Testis (tissue), 2 donors: ENCODE measurements around the gene HLF.

Experiments used
- CTCF ChIP-seq, 3 experiments: fragments of 450-650 bp in 2 of 3; fragments of 200-600 bp in 1 of 3; sonication (generic) in 1 of 3; IDR thresholded peaks; one replicate each; pipeline ENCODE4 v1.5.1; 2016 to 2019; ENCODE audit warnings: antibody characterized with exemption in 3 of 3, mild to moderate bottlenecking in 2 of 3, moderate library complexity in 1 of 3
- POLR2A ChIP-seq: fragments of 450-650 bp; IDR thresholded peaks from one replicate; pipeline ENCODE4 v1.6.1; 2017; ENCODE audit warnings: antibody characterized with exemption, mild to moderate bottlenecking, moderate library complexity

- TF ChIP-seq CTCF (IDR thresholded peaks at IDR 0.05) (no peak), POLR2A (no peak)
These were observed 26.9 kb upstream of the HLF start for GRCh38 chr17:55237841-55238178.
